GM12801 (cell line): ENCODE measurements around the gene RECK.

Experiments
- CTCF ChIP-seq: IDR thresholded peaks from one replicate; pipeline ENCODE4 v1.5.1; 2011; ENCODE audit warnings: control low read depth; ENCODE audit not compliant: insufficient read length; ENCODE audit errors: extremely low read depth

RECK gene

GRCh38 chr9:36152741-36153438, 116.2 kb downstream of the RECK start:
- TF ChIP-seq CTCF, result no peak

- no peak for TF ChIP-seq CTCF
Measured at GRCh38 chr9:36153746-36154145, 117.0 kb downstream of the RECK start.

GRCh38 chr9:36154331-36154952, 117.7 kb downstream of the RECK start:
- TF ChIP-seq CTCF, result no peak

GRCh38 chr9:36156116-36156515, 119.4 kb downstream of the RECK start:
- no peak for TF ChIP-seq CTCF

GRCh38 chr9:36158122-36158521, 121.4 kb downstream of the RECK start:
- no peak for TF ChIP-seq CTCF

GRCh38 chr9:36158917-36159316, 122.2 kb downstream of the RECK start:
- no peak for TF ChIP-seq CTCF

GRCh38 chr9:36161187-36161586, 124.5 kb downstream of the RECK start:
- TF ChIP-seq CTCF, result no peak
